ENCODE data around the gene C11orf97. TPM values are rescaled to one million over a fixed set of nuclear protein-coding genes. Genes with fewer than 3 reads are reported as not detected.

The C11orf97 gene
- total RNA-seq, 1 donor from 2014 or later: not detected

GRCh38 chr11:94539420-94539819, 27.2 kb downstream of the C11orf97 start:
- peaks cover 0 to 5% (median under 1%) of the 10 kb centered on the region in 3 donors for H3K4me1 ChIP-seq (ENCODE audit: control insufficient read depth in 3 of 3, insufficient read depth in 3 of 3, low read length in 3 of 3)
- H3K4me3 ChIP-seq (ENCODE audit: low read length in 3 of 3): no peak overlapping the region
- no peak overlapping the region for H3K9ac ChIP-seq (ENCODE audit: low read depth in 1 of 3, low read length in 3 of 3)
- no peaks in the 10 kb centered on the region for H3K36me3 ChIP-seq (ENCODE audit: control insufficient read depth in 3 of 3, insufficient read depth in 3 of 3, low read length in 3 of 3)
- no peaks in the 10 kb centered on the region for H3K9me3 ChIP-seq (ENCODE audit: control insufficient read depth in 3 of 3, low read length in 3 of 3)
- peaks cover 0 to 2% (median 0%) of the 10 kb centered on the region in 3 donors for H3K27me3 ChIP-seq (ENCODE audit: control insufficient read depth in 3 of 3, insufficient read depth in 3 of 3, low read length in 3 of 3)
- no peak overlapping the region for H3K27ac ChIP-seq (ENCODE audit: low read depth, low read length)

- H3K4me1 ChIP-seq (ENCODE audit: control insufficient read depth in 3 of 3, insufficient read depth in 3 of 3, low read length in 3 of 3): peaks cover 5 to 16% (median 7%) of the 10 kb centered on the region in 3 donors
These were observed 31.7 kb downstream of the C11orf97 start, which contains the start of gene FUT4 for GRCh38 chr11:94543695-94544645. FUT4 (plus strand) TSS chr11:94543921; CDS start chr11:94544134, 213 bp downstream.

DNA sequence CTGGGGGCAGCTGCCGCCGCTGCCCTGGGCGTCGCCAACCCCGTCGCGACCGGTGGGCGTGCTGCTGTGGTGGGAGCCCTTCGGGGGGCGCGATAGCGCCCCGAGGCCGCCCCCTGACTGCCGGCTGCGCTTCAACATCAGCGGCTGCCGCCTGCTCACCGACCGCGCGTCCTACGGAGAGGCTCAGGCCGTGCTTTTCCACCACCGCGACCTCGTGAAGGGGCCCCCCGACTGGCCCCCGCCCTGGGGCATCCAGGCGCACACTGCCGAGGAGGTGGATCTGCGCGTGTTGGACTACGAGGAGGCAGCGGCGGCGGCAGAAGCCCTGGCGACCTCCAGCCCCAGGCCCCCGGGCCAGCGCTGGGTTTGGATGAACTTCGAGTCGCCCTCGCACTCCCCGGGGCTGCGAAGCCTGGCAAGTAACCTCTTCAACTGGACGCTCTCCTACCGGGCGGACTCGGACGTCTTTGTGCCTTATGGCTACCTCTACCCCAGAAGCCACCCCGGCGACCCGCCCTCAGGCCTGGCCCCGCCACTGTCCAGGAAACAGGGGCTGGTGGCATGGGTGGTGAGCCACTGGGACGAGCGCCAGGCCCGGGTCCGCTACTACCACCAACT, 32.5 kb downstream of the C11orf97 start:
- H3K27ac ChIP-seq (ENCODE audit: low read depth, low read length): peak overlapping the region; percentile 93
- H3K9me3 ChIP-seq (ENCODE audit: control insufficient read depth in 3 of 3, low read length in 3 of 3): no peaks in the 10 kb centered on the region
- H3K4me3 ChIP-seq (ENCODE audit: low read length in 3 of 3): peak overlapping the region; percentile 54 to 82 (median 80)
- peaks cover 5 to 16% (median 7%) of the 10 kb centered on the region in 3 donors for H3K4me1 ChIP-seq (ENCODE audit: control insufficient read depth in 3 of 3, insufficient read depth in 3 of 3, low read length in 3 of 3)
- no peaks in the 10 kb centered on the region for H3K27me3 ChIP-seq (ENCODE audit: control insufficient read depth in 3 of 3, insufficient read depth in 3 of 3, low read length in 3 of 3)
- H3K9ac ChIP-seq (ENCODE audit: low read depth in 1 of 3, low read length in 3 of 3): peak overlapping the region; percentile 57 to 87 (median 79)
- no peaks in the 10 kb centered on the region for H3K36me3 ChIP-seq (ENCODE audit: control insufficient read depth in 3 of 3, insufficient read depth in 3 of 3, low read length in 3 of 3)

More at GRCh38 chr11:94543695-94544645, 31.7 kb downstream of the C11orf97 start, which contains the start of gene FUT4:
- no peaks in the 10 kb centered on the region for H3K9me3 ChIP-seq (ENCODE audit: control insufficient read depth in 3 of 3, low read length in 3 of 3)
- no peaks in the 10 kb centered on the region for H3K36me3 ChIP-seq (ENCODE audit: control insufficient read depth in 3 of 3, insufficient read depth in 3 of 3, low read length in 3 of 3)
- peak within 1 kb of the TSS; percentile 70 to 82 (median 80) for H3K4me3 ChIP-seq (ENCODE audit: low read length in 3 of 3)
- H3K9ac ChIP-seq (ENCODE audit: low read depth in 1 of 3, low read length in 3 of 3): peak within 1 kb of the TSS; percentile 79 to 89 (median 87)
- no peaks in the 10 kb centered on the region for H3K27me3 ChIP-seq (ENCODE audit: control insufficient read depth in 3 of 3, insufficient read depth in 3 of 3, low read length in 3 of 3)
- peak within 1 kb of the TSS; percentile 93 for H3K27ac ChIP-seq (ENCODE audit: low read depth, low read length)

GRCh38 chr11:94545264-94546161, 33.3 kb downstream of the C11orf97 start:
- Histone ChIP-seq H3K4me3 (ENCODE audit: low read length in 3 of 3) (peak overlapping the region; percentile 54 to 82 (median 80)), H3K27ac (ENCODE audit: low read depth, low read length) (no peak overlapping the region), H3K4me1 (ENCODE audit: control insufficient read depth in 3 of 3, insufficient read depth in 3 of 3, low read length in 3 of 3) (peaks cover 5 to 16% (median 7%) of the 10 kb centered on the region in 3 donors), H3K9me3 (ENCODE audit: control insufficient read depth in 3 of 3, low read length in 3 of 3) (no peaks in the 10 kb centered on the region), H3K9ac (ENCODE audit: low read depth in 1 of 3, low read length in 3 of 3) (peak overlapping the region in 1 of 3 donors; percentile 87), H3K27me3 (ENCODE audit: control insufficient read depth in 3 of 3, insufficient read depth in 3 of 3, low read length in 3 of 3) (no peaks in the 10 kb centered on the region), H3K36me3 (ENCODE audit: control insufficient read depth in 3 of 3, insufficient read depth in 3 of 3, low read length in 3 of 3) (no peaks in the 10 kb centered on the region)

DNA sequence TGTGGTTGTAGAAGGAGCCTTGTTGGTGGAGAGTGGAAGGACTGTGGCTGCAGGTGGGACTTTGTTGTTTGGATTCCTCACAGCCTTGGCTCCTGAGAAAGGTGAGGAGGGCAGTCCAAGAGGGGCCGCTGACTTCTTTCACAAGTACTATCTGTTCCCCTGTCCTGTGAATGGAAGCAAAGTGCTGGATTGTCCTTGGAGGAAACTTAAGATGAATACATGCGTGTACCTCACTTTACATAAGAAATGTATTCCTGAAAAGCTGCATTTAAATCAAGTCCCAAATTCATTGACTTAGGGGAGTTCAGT, 33.9 kb downstream of the C11orf97 start:
- Histone ChIP-seq H3K9ac (ENCODE audit: low read depth in 1 of 3, low read length in 3 of 3) (no peak overlapping the region), H3K9me3 (ENCODE audit: control insufficient read depth in 3 of 3, low read length in 3 of 3) (no peaks in the 10 kb centered on the region), H3K36me3 (ENCODE audit: control insufficient read depth in 3 of 3, insufficient read depth in 3 of 3, low read length in 3 of 3) (no peaks in the 10 kb centered on the region), H3K27me3 (ENCODE audit: control insufficient read depth in 3 of 3, insufficient read depth in 3 of 3, low read length in 3 of 3) (no peaks in the 10 kb centered on the region), H3K27ac (ENCODE audit: low read depth, low read length) (no peak overlapping the region), H3K4me1 (ENCODE audit: control insufficient read depth in 3 of 3, insufficient read depth in 3 of 3, low read length in 3 of 3) (peaks cover 5 to 16% (median 7%) of the 10 kb centered on the region in 3 donors), H3K4me3 (ENCODE audit: low read length in 3 of 3) (peak overlapping the region in 2 of 3 donors; percentile 5 to 9)

DNA sequence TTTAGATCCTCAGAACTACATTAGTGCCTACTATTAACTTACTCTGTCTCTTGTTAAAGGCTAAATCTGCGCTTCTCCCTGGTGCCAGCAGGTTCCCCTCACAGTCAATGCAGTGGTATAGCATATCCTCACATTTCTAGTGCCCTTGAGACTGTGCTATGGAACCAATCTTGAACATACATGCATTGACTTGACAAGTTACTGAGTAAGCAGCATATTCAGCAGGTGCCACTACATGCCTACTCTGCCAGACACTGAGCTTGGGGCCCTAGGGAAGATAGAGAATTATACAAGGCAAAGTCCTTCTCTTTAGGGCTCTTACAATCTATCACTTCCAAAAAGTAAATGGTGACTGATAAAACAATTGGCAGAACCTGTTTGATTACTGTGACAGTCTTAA, 34.6 kb downstream of the C11orf97 start:
- no peak overlapping the region for H3K9ac ChIP-seq (ENCODE audit: low read depth in 1 of 3, low read length in 3 of 3)
- no peaks in the 10 kb centered on the region for H3K36me3 ChIP-seq (ENCODE audit: control insufficient read depth in 3 of 3, insufficient read depth in 3 of 3, low read length in 3 of 3)
- H3K4me1 ChIP-seq (ENCODE audit: control insufficient read depth in 3 of 3, insufficient read depth in 3 of 3, low read length in 3 of 3): peaks cover 5 to 16% (median 7%) of the 10 kb centered on the region in 3 donors
- no peak overlapping the region for H3K27ac ChIP-seq (ENCODE audit: low read depth, low read length)
- peak overlapping the region in 1 of 3 donors; percentile 2 for H3K4me3 ChIP-seq (ENCODE audit: low read length in 3 of 3)
- no peaks in the 10 kb centered on the region for H3K9me3 ChIP-seq (ENCODE audit: control insufficient read depth in 3 of 3, low read length in 3 of 3)
- no peaks in the 10 kb centered on the region for H3K27me3 ChIP-seq (ENCODE audit: control insufficient read depth in 3 of 3, insufficient read depth in 3 of 3, low read length in 3 of 3)

GRCh38 chr11:94549146-94549545, 36.9 kb downstream of the C11orf97 start:
- Histone ChIP-seq H3K9me3 (ENCODE audit: control insufficient read depth in 3 of 3, low read length in 3 of 3) (no peaks in the 10 kb centered on the region), H3K4me3 (ENCODE audit: low read length in 3 of 3) (no peak overlapping the region), H3K27me3 (ENCODE audit: control insufficient read depth in 3 of 3, insufficient read depth in 3 of 3, low read length in 3 of 3) (no peaks in the 10 kb centered on the region), H3K9ac (ENCODE audit: low read depth in 1 of 3, low read length in 3 of 3) (no peak overlapping the region), H3K4me1 (ENCODE audit: control insufficient read depth in 3 of 3, insufficient read depth in 3 of 3, low read length in 3 of 3) (peaks cover 0 to 16% (median 7%) of the 10 kb centered on the region in 3 donors), H3K27ac (ENCODE audit: low read depth, low read length) (no peak overlapping the region), H3K36me3 (ENCODE audit: control insufficient read depth in 3 of 3, insufficient read depth in 3 of 3, low read length in 3 of 3) (no peaks in the 10 kb centered on the region)

- Histone ChIP-seq H3K4me1 (ENCODE audit: control insufficient read depth in 3 of 3, insufficient read depth in 3 of 3, low read length in 3 of 3) (peaks cover 0 to 5% (median 3%) of the 10 kb centered on the region in 3 donors), H3K27me3 (ENCODE audit: control insufficient read depth in 3 of 3, insufficient read depth in 3 of 3, low read length in 3 of 3) (no peaks in the 10 kb centered on the region), H3K9ac (ENCODE audit: low read depth in 1 of 3, low read length in 3 of 3) (no peak overlapping the region), H3K27ac (ENCODE audit: low read depth, low read length) (no peak overlapping the region), H3K4me3 (ENCODE audit: low read length in 3 of 3) (no peak overlapping the region), H3K9me3 (ENCODE audit: control insufficient read depth in 3 of 3, low read length in 3 of 3) (no peaks in the 10 kb centered on the region), H3K36me3 (ENCODE audit: control insufficient read depth in 3 of 3, insufficient read depth in 3 of 3, low read length in 3 of 3) (no peaks in the 10 kb centered on the region)
These were observed 38.3 kb downstream of the C11orf97 start for GRCh38 chr11:94550513-94550912.

- no peaks in the 10 kb centered on the region for H3K4me1 ChIP-seq (ENCODE audit: control insufficient read depth in 3 of 3, insufficient read depth in 3 of 3, low read length in 3 of 3)
- H3K36me3 ChIP-seq (ENCODE audit: control insufficient read depth in 3 of 3, insufficient read depth in 3 of 3, low read length in 3 of 3): no peaks in the 10 kb centered on the region
- H3K27ac ChIP-seq (ENCODE audit: low read depth, low read length): no peak overlapping the region
- H3K27me3 ChIP-seq (ENCODE audit: control insufficient read depth in 3 of 3, insufficient read depth in 3 of 3, low read length in 3 of 3): no peaks in the 10 kb centered on the region
- no peak overlapping the region for H3K9ac ChIP-seq (ENCODE audit: low read depth in 1 of 3, low read length in 3 of 3)
- H3K9me3 ChIP-seq (ENCODE audit: control insufficient read depth in 3 of 3, low read length in 3 of 3): no peaks in the 10 kb centered on the region
- no peak overlapping the region for H3K4me3 ChIP-seq (ENCODE audit: low read length in 3 of 3)
These were observed 41.7 kb downstream of the C11orf97 start for GRCh38 chr11:94553938-94554337.

Data from skeletal muscle tissue (tissue), 4 donors.